ENCODE measurements around the gene SMARCAD1. TPM values are rescaled to one million over a fixed set of nuclear protein-coding genes. Genes with fewer than 3 reads are reported as not detected.

Gene SMARCAD1
- total and polyA plus RNA-seq, 2 of the 8 experiments (the other 6 are each of a cell fraction or from before 2014, with no cell fraction given), result 24.1 to 59.4 TPM

DNA sequence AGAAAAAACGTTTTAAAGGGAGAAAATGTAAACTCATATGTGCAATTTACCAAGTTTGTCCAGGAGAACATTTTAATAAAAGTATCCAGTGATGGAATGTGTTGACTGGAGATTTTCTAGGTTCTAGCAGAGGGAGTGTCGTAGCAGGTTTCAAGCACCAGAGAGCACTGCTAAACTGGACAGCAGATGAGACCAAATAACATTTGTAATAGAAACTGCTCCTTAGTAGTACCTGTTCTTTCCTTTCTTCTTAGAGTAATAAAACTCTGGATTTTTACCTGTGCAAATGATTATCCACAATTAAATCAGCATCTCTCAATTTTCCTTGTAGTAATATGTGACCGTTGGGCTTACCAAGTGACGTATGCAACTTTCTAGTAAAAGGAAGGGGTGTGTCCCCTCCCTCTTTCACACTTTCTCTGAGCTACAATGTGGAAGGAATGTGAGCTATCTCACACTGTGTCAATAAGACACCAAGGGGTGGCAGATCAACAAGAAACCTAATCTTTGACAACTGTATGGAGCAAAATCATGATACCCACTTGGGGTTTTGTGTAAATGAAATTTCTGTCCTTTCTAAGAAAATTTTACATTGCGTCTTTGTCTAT, 125.4 kb downstream of the SMARCAD1 start (continued):
- no peak for TF ChIP-seq TCF12 (IDR thresholded peaks at IDR 0.05; ENCODE audit: low read depth, low read length)
- TF ChIP-seq, protein P1, sequence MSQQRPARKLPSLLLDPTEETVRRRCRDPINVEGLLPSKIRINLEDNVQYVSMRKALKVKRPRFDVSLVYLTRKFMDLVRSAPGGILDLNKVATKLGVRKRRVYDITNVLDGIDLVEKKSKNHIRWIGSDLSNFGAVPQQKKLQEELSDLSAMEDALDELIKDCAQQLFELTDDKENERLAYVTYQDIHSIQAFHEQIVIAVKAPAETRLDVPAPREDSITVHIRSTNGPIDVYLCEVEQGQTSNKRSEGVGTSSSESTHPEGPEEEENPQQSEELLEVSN (IDR thresholded peaks at IDR 0.05), result no peak

Measured in H1 (cell line).